Mesenchymal stem cell (in vitro differentiated cells and primary cell): ENCODE measurements around the gene HPX.

Experiments used
- DNase-seq: peaks from one replicate; pipeline ENCODE4 v3.0.0-alpha.2; 2013
- H2AFZ ChIP-seq: one replicate; pipeline ENCODE4 v1.6.1; 2013; ENCODE audit warnings: low read depth, mild to moderate bottlenecking, control low read depth, inconsistent platforms, low read length, moderate library complexity
- H2AK5ac ChIP-seq: 2 replicates; pipeline ENCODE4 v1.6.1; 2013; ENCODE audit warnings: low read length, moderate library complexity, mild to moderate bottlenecking, inconsistent platforms; ENCODE audit not compliant: severe bottlenecking
- H2BK120ac ChIP-seq: one replicate; pipeline ENCODE4 v1.6.1; 2013; ENCODE audit warnings: low read depth, mild to moderate bottlenecking, inconsistent platforms, low read length, moderate library complexity
- H2BK12ac ChIP-seq, 2 experiments: one replicate each; pipeline ENCODE4 v1.6.1; 2013; ENCODE audit warnings: inconsistent platforms in 2 of 2, low read length in 2 of 2, mild to moderate bottlenecking in 2 of 2, moderate library complexity in 2 of 2, control low read depth in 1 of 2
- H2BK15ac ChIP-seq: one replicate; pipeline ENCODE4 v1.6.1; 2013; ENCODE audit warnings: mild to moderate bottlenecking, low read depth, inconsistent platforms; ENCODE audit not compliant: poor library complexity, severe bottlenecking
- H2BK5ac ChIP-seq: 2 replicates; pipeline ENCODE4 v1.6.1; 2013; ENCODE audit warnings: low read depth, mild to moderate bottlenecking, low read length, control low read depth, inconsistent platforms; ENCODE audit not compliant: poor library complexity, severe bottlenecking
- H3K14ac ChIP-seq, 2 experiments: one replicate each; pipeline ENCODE4 v1.6.1; 2013; ENCODE audit warnings: inconsistent platforms in 2 of 2, low read length in 2 of 2, control low read depth in 1 of 2, mild to moderate bottlenecking in 1 of 2, moderate library complexity in 1 of 2
- H3K18ac ChIP-seq, 2 experiments: one replicate each; pipeline ENCODE4 v1.6.1; 2013; ENCODE audit warnings: inconsistent platforms in 2 of 2, low read length in 2 of 2, control low read depth in 1 of 2, low read depth in 1 of 2, mild to moderate bottlenecking in 1 of 2
- H3K23ac ChIP-seq, 2 experiments: one replicate each; pipeline ENCODE4 v1.6.1; 2013; ENCODE audit warnings: inconsistent platforms in 2 of 2, low read length in 2 of 2, mild to moderate bottlenecking in 2 of 2, moderate library complexity in 2 of 2, control low read depth in 1 of 2
- H3K27ac ChIP-seq: 2 replicates; pipeline ENCODE4 v1.5.1; 2013; ENCODE audit warnings: mild to moderate bottlenecking, moderate library complexity, low read length, control low read depth, inconsistent platforms; ENCODE audit not compliant: poor library complexity, severe bottlenecking
- H3K27me3 ChIP-seq, 2 experiments: 2 replicates each; pipeline versions ENCODE4 v1.6.1 to v1.7.0; 2013; ENCODE audit warnings: low read length in 2 of 2, mild to moderate bottlenecking in 2 of 2, moderate library complexity in 2 of 2, control low read depth in 1 of 2, inconsistent platforms in 1 of 2; ENCODE audit not compliant: control insufficient read depth in 1 of 2, insufficient read depth in 1 of 2
- H3K36me3 ChIP-seq, 2 experiments: 2 replicates each; pipeline versions ENCODE4 v1.6.1 to v1.7.0; 2013; ENCODE audit warnings: low read length in 2 of 2, control low read depth in 1 of 2, inconsistent platforms in 1 of 2, low read depth in 1 of 2, mild to moderate bottlenecking in 1 of 2; ENCODE audit not compliant: insufficient read depth in 2 of 2, control insufficient read depth in 1 of 2
- H3K4ac ChIP-seq, 2 experiments: one replicate each; pipeline ENCODE4 v1.6.1; 2013; ENCODE audit warnings: inconsistent platforms in 2 of 2, low read length in 2 of 2, mild to moderate bottlenecking in 2 of 2, moderate library complexity in 2 of 2, control low read depth in 1 of 2, low read depth in 1 of 2
- H3K4me1 ChIP-seq: 2 replicates; pipeline ENCODE4 v1.6.1; 2013; ENCODE audit warnings: low read depth, low read length, control low read depth; ENCODE audit not compliant: control insufficient read depth, insufficient read depth
- H3K4me2 ChIP-seq: 2 replicates; pipeline ENCODE4 v1.6.1; 2013; ENCODE audit warnings: low read length, mild to moderate bottlenecking, inconsistent platforms; ENCODE audit not compliant: poor library complexity, severe bottlenecking
- H3K4me3 ChIP-seq, 2 experiments: 2 replicates each; pipeline versions ENCODE4 v1.5.1 to v1.7.0; 2013; ENCODE audit warnings: low read length in 2 of 2, mild to moderate bottlenecking in 2 of 2, control low read depth in 1 of 2, low read depth in 1 of 2; ENCODE audit not compliant: insufficient read depth in 1 of 2
- H3K79me1 ChIP-seq: replicated peaks from 2 replicates; pipeline ENCODE4 v1.6.1; 2013; ENCODE audit warnings: mild to moderate bottlenecking, control low read depth, low read length, inconsistent platforms; ENCODE audit not compliant: poor library complexity, severe bottlenecking
- H3K9ac ChIP-seq: 2 replicates; pipeline ENCODE4 v1.7.0; 2013; ENCODE audit warnings: mild to moderate bottlenecking, low read length, moderate library complexity
- H3K9me3 ChIP-seq: 2 replicates; pipeline ENCODE4 v1.7.0; 2013; ENCODE audit warnings: mild to moderate bottlenecking, low read length; ENCODE audit not compliant: control insufficient read depth
- H4K8ac ChIP-seq: one replicate; pipeline ENCODE4 v1.6.1; 2013; ENCODE audit warnings: inconsistent platforms, mild to moderate bottlenecking, low read length, moderate library complexity
- H4K91ac ChIP-seq: one replicate; pipeline ENCODE4 v1.6.1; 2013; ENCODE audit warnings: mild to moderate bottlenecking, low read length, inconsistent platforms
- WGBS: methylation state at CpG from one replicate; pipeline ENCODE4 v1.1.7; 2013; ENCODE audit warnings: mixed read lengths; 5-methylcytosine and 5-hydroxymethylcytosine counted together

Gene HPX

GRCh38 chr11:6468712-6469495, 28.1 kb upstream of the HPX start:
- Histone ChIP-seq H3K23ac (no peak overlapping the region), H3K4ac (no peak overlapping the region), H3K27ac (peak overlapping the region; percentile 13), H3K9ac (no peak overlapping the region), H2BK5ac (no peak overlapping the region), H2BK15ac (no peak overlapping the region), H4K91ac (no peak overlapping the region), H3K27me3 (no peaks in the 10 kb centered on the region), H3K4me2 (no peak overlapping the region), H2AFZ (no peak overlapping the region), H3K36me3 (peaks cover 11 to 39% of the 10 kb centered on the region in 2 experiments), H3K79me1 (peaks cover 30% of the 10 kb centered on the region), H3K4me1 (peaks cover 8% of the 10 kb centered on the region), H3K18ac (peak overlapping the region in 1 of 2 experiments; percentile 37), H3K9me3 (no peaks in the 10 kb centered on the region), H4K8ac (peak overlapping the region; percentile 4), H3K4me3 (no peak overlapping the region), H3K14ac (no peak overlapping the region), H2AK5ac (no peak overlapping the region), H2BK120ac (no peak overlapping the region), H2BK12ac (no peak overlapping the region)
- 26% methylated on average over 6 of the region's 6 CpGs for WGBS
- DNase-seq, result peak; percentile 96

GRCh38 chr11:6459099-6459450, 18.3 kb upstream of the HPX start:
- Histone ChIP-seq H3K4ac (no peak overlapping the region), H3K27ac (no peak overlapping the region), H2AFZ (no peak overlapping the region), H3K4me1 (no peaks in the 10 kb centered on the region), H3K23ac (no peak overlapping the region), H2BK120ac (no peak overlapping the region), H3K18ac (no peak overlapping the region), H3K14ac (no peak overlapping the region), H3K9me3 (no peaks in the 10 kb centered on the region), H3K36me3 (peaks cover 51 to 92% of the 10 kb centered on the region in 2 experiments), H3K4me2 (no peak overlapping the region), H4K91ac (no peak overlapping the region), H2BK12ac (no peak overlapping the region), H2BK5ac (no peak overlapping the region), H2BK15ac (no peak overlapping the region), H4K8ac (no peak overlapping the region), H3K79me1 (peaks cover 3% of the 10 kb centered on the region), H3K4me3 (no peak overlapping the region), H3K27me3 (no peaks in the 10 kb centered on the region), H2AK5ac (no peak overlapping the region), H3K9ac (no peak overlapping the region)
- 91% methylated on average over 1 of the region's 1 CpG for WGBS
- no peak for DNase-seq

GRCh38 chr11:6458352-6459098, 17.7 kb upstream of the HPX start:
- no peak overlapping the region for H4K8ac ChIP-seq
- no peak overlapping the region for H2BK15ac ChIP-seq
- H3K36me3 ChIP-seq, result peaks cover 48 to 91% of the 10 kb centered on the region in 2 experiments
- H3K27me3 ChIP-seq, result no peaks in the 10 kb centered on the region
- H3K14ac ChIP-seq, result no peak overlapping the region
- no peak overlapping the region for H3K4me3 ChIP-seq
- no peaks in the 10 kb centered on the region for H3K9me3 ChIP-seq
- DNase-seq, result no peak
- no peak overlapping the region for H3K27ac ChIP-seq
- no peak overlapping the region for H3K18ac ChIP-seq
- no peak overlapping the region for H3K23ac ChIP-seq
- no peak overlapping the region for H2BK12ac ChIP-seq
- no peak overlapping the region for H2AK5ac ChIP-seq
- WGBS, result 90% methylated on average over 2 of the region's 2 CpGs
- no peak overlapping the region for H4K91ac ChIP-seq
- H2AFZ ChIP-seq, result no peak overlapping the region
- H3K4me1 ChIP-seq, result no peaks in the 10 kb centered on the region
- H2BK120ac ChIP-seq, result no peak overlapping the region
- no peak overlapping the region for H3K9ac ChIP-seq
- H2BK5ac ChIP-seq, result no peak overlapping the region
- H3K4me2 ChIP-seq, result no peak overlapping the region
- H3K79me1 ChIP-seq, result peaks cover 3% of the 10 kb centered on the region
- H3K4ac ChIP-seq, result no peak overlapping the region

GRCh38 chr11:6457581-6458320, 17.0 kb upstream of the HPX start:
- H2BK12ac ChIP-seq, result no peak overlapping the region
- peaks cover 1% of the 10 kb centered on the region for H3K79me1 ChIP-seq
- H3K27me3 ChIP-seq, result no peaks in the 10 kb centered on the region
- no peak overlapping the region for H4K91ac ChIP-seq
- H3K23ac ChIP-seq, result no peak overlapping the region
- no peak overlapping the region for H2AFZ ChIP-seq
- no peak for DNase-seq
- no peaks in the 10 kb centered on the region for H3K4me1 ChIP-seq
- no peak overlapping the region for H3K4me3 ChIP-seq
- H3K9ac ChIP-seq, result no peak overlapping the region
- no peak overlapping the region for H3K14ac ChIP-seq
- 94% methylated on average over 26 of the region's 26 CpGs for WGBS
- no peak overlapping the region for H3K27ac ChIP-seq
- H3K9me3 ChIP-seq, result no peaks in the 10 kb centered on the region
- no peak overlapping the region for H3K18ac ChIP-seq
- H3K36me3 ChIP-seq, result peaks cover 44 to 94% of the 10 kb centered on the region in 2 experiments
- H2AK5ac ChIP-seq, result no peak overlapping the region
- no peak overlapping the region for H3K4me2 ChIP-seq
- H2BK15ac ChIP-seq, result no peak overlapping the region
- no peak overlapping the region for H2BK120ac ChIP-seq
- H3K4ac ChIP-seq, result no peak overlapping the region
- H4K8ac ChIP-seq, result no peak overlapping the region
- H2BK5ac ChIP-seq, result no peak overlapping the region
